Measurements from ENCODE around the gene VPS37B.
A peak's percentile ranks its signal among the peaks of the same experiment; 100 is the strongest.

VPS37B gene

GRCh38 chr12:122866379-122866778, 29.5 kb downstream of the VPS37B start:
- DNase-seq (ENCODE audit: low spot score): no peak

- DNase-seq (ENCODE audit: low spot score): peak; percentile 63
Observed at GRCh38 chr12:122865268-122866231, 30.4 kb downstream of the VPS37B start.

GRCh38 chr12:122864894-122865253, 31.1 kb downstream of the VPS37B start:
- DNase-seq (ENCODE audit: low spot score): no peak

GRCh38 chr12:122862872-122863701, 32.8 kb downstream of the VPS37B start:
- DNase-seq (ENCODE audit: low spot score): no peak

GRCh38 chr12:122862110-122862634, 33.8 kb downstream of the VPS37B start:
- no peak for DNase-seq (ENCODE audit: low spot score)

GRCh38 chr12:122861587-122861970, 34.3 kb downstream of the VPS37B start:
- no peak for DNase-seq (ENCODE audit: low spot score)

GRCh38 chr12:122860854-122861586, 34.9 kb downstream of the VPS37B start:
- DNase-seq (ENCODE audit: low spot score): no peak

- peak; percentile 87 for DNase-seq (ENCODE audit: low spot score)
Observed at GRCh38 chr12:122860040-122860853, 35.7 kb downstream of the VPS37B start.

GRCh38 chr12:122859303-122860039, 36.5 kb downstream of the VPS37B start:
- no peak for DNase-seq (ENCODE audit: low spot score)

GRCh38 chr12:122858591-122859302, 37.2 kb downstream of the VPS37B start:
- DNase-seq (ENCODE audit: low spot score): no peak

- no peak for DNase-seq (ENCODE audit: low spot score)
Observed at GRCh38 chr12:122858171-122858570, 37.8 kb downstream of the VPS37B start.

GRCh38 chr12:122856999-122857671, 38.8 kb downstream of the VPS37B start:
- DNase-seq (ENCODE audit: low spot score): peak; percentile 73

- no peak for DNase-seq (ENCODE audit: low spot score)
Observed at GRCh38 chr12:122855928-122856831, 39.7 kb downstream of the VPS37B start.

GRCh38 chr12:122855071-122855829, 40.7 kb downstream of the VPS37B start:
- DNase-seq (ENCODE audit: low spot score): no peak

- DNase-seq (ENCODE audit: low spot score): no peak
Observed at GRCh38 chr12:122854554-122854953, 41.4 kb downstream of the VPS37B start.

- no peak for DNase-seq (ENCODE audit: low spot score)
Observed at GRCh38 chr12:122853582-122854245, 42.2 kb downstream of the VPS37B start.

All from HuH-7 (cell line).